ENCODE data around the gene PSMA8.
"Not testable (repeated sequence)": the region's sequence is repeated elsewhere in the genome, so short reads cannot be mapped to it uniquely, and the experiment has no call there.

Gene PSMA8

GRCh38 chr18:26242392-26242791 lies 108.7 kb downstream of the PSMA8 start:
- not testable (repeated sequence) for DNase-seq
